K562 (cell line): Measurements from ENCODE around the gene AFDN. TPM values are rescaled to one million over a fixed set of nuclear protein-coding genes. Genes with fewer than 3 reads are reported as not detected.

Experiments used
- ATAC-seq: fragments of 200-7000 bp; cut with Tn5 transposase; 3 replicates; pipeline ENCODE4 v1.9.1; 2020; ENCODE audit warnings: moderate library complexity
- BruUV-seq: library from RNA; stranded (reverse); fragments of 400-500 nt; replicated peaks from 2 replicates; lab custom pipeline; 2021; lab: Mats Ljungman, UMichigan
- CTCF ChIA-PET: fragments of 300-600 bp; formaldehyde crosslinking; extraction: SDS; loops from one replicate; lab custom pipeline; 2021; ENCODE audit warnings: low intra/inter-chr PET ratio; lab: Yijun Ruan, JAX
- POLR2A ChIA-PET: fragments of 300-600, 350-650 bp; sonication (Branson Sonifier 250); formaldehyde crosslinking; extraction: SDS; loops from one replicate; lab custom pipeline; 2021; ENCODE audit warnings: antibody characterized with exemption, inconsistent platforms; lab: Yijun Ruan, JAX
- DNase-seq, 4 experiments: peaks; one replicate each; pipeline versions ENCODE4 v3.0.0 to v3.0.0-alpha.2; 2011 to 2018; ENCODE audit warnings: low spot score in 3 of 4, mixed read lengths in 3 of 4; ENCODE audit errors: extremely low read depth in 1 of 4
- FAIRE-seq: peaks from 2 replicates; lab custom pipeline; 2011; peaks lifted over from hg19 to GRCh38; lab: Jason Lieb, UNC
- H2AFZ ChIP-seq: 2 replicates; pipeline ENCODE4 v1.6.0; 2011; ENCODE audit warnings: low read depth, low read length, control low read depth, inconsistent platforms
- H3K27ac ChIP-seq: fragments of 200-600 bp; 3 replicates; pipeline ENCODE4 v1.8.0; 2011; ENCODE audit warnings: low read depth, mild to moderate bottlenecking, control low read depth, inconsistent platforms, low read length, moderate library complexity, mixed read lengths; ENCODE audit errors: extremely low read depth
- H3K27me3 ChIP-seq, 2 experiments: fragments of 300-600 bp in 1 of 2; 2 replicates in 1 of 2; 3 replicates in 1 of 2; pipeline versions ENCODE4 v1.6.0 to v1.8.0; 2011; ENCODE audit warnings: inconsistent platforms in 2 of 2, low read length in 2 of 2, mild to moderate bottlenecking in 1 of 2, mixed read lengths in 1 of 2, moderate library complexity in 1 of 2; ENCODE audit not compliant: control insufficient read depth in 2 of 2, insufficient read depth in 2 of 2
- H3K36me3 ChIP-seq: fragments of 300-600 bp; 3 replicates; pipeline ENCODE4 v1.8.0; 2011; ENCODE audit warnings: mild to moderate bottlenecking, low read length, inconsistent platforms; ENCODE audit not compliant: control insufficient read depth, insufficient read depth
- H3K4me1 ChIP-seq, 2 experiments: fragments of 200-600 bp in 1 of 2; replicated peaks in 1 of 2; 2 replicates in 1 of 2; 3 replicates in 1 of 2; pipeline versions ENCODE4 v1.5.1 to v1.8.0; 2011; ENCODE audit warnings: inconsistent platforms in 2 of 2, low read length in 2 of 2, mild to moderate bottlenecking in 1 of 2, mixed read lengths in 1 of 2, moderate library complexity in 1 of 2; ENCODE audit not compliant: control insufficient read depth in 2 of 2, insufficient read depth in 2 of 2
- H3K4me2 ChIP-seq: 2 replicates; pipeline ENCODE4 v1.6.1; 2011; ENCODE audit warnings: low read length, control low read depth, inconsistent platforms, mixed read lengths; ENCODE audit not compliant: insufficient read depth
- H3K4me3 ChIP-seq: fragments of 200-600 bp; sonication (generic), shearing (Covaris generic); 2 replicates; pipeline ENCODE4 v1.5.1; 2016; ENCODE audit warnings: control low read depth, inconsistent platforms
- H3K79me2 ChIP-seq: fragments of 200-600 bp; 3 replicates; pipeline ENCODE4 v1.8.0; 2011; ENCODE audit warnings: low read length, inconsistent platforms; ENCODE audit not compliant: control insufficient read depth, insufficient read depth
- H3K9ac ChIP-seq, 2 experiments: 2 replicates each; pipeline versions ENCODE4 v1.6.0 to v1.6.1; 2011; ENCODE audit warnings: low read depth in 2 of 2, low read length in 2 of 2, control low read depth in 1 of 2, inconsistent platforms in 1 of 2, mild to moderate bottlenecking in 1 of 2, mixed read lengths in 1 of 2; ENCODE audit not compliant: insufficient read depth in 1 of 2
- H3K9me1 ChIP-seq: one replicate; pipeline ENCODE4 v1.6.0; 2011; ENCODE audit warnings: inconsistent platforms, mild to moderate bottlenecking, low read length, moderate library complexity; ENCODE audit not compliant: control insufficient read depth, insufficient read depth
- H3K9me3 ChIP-seq: replicated peaks from 2 replicates; pipeline ENCODE4 v1.5.1; 2011; ENCODE audit warnings: low read depth, low read length, inconsistent platforms; ENCODE audit not compliant: control insufficient read depth, insufficient read depth
- H4K20me1 ChIP-seq: replicated peaks from 2 replicates; pipeline ENCODE4 v1.6.1; 2011; ENCODE audit warnings: low read length, inconsistent platforms, mixed read lengths; ENCODE audit not compliant: control insufficient read depth, insufficient read depth
- EGR1 ChIP-seq: fragments of 450-650 bp; conservative IDR thresholded peaks from 2 replicates; pipeline ENCODE4 v1.6.1; 2017; ENCODE audit warnings: mild to moderate bottlenecking
- GABPB2 ChIP-seq: fragments of 250-450 bp; sonication (Bioruptor Pico); conservative IDR thresholded peaks from 2 replicates; pipeline ENCODE4 v1.5.1; 2021; ENCODE audit warnings: mild to moderate bottlenecking
- KDM2B ChIP-seq: fragments of 250-450 bp; sonication (Bioruptor Pico); IDR thresholded peaks from 2 replicates; pipeline ENCODE4 v1.8.0; 2021; ENCODE audit warnings: mild to moderate bottlenecking, moderate library complexity
- KHSRP ChIP-seq: fragments of 450-650 bp; IDR thresholded peaks from 2 replicates; pipeline ENCODE4 v1.6.1; 2017
- KLF16 ChIP-seq: IDR thresholded peaks from 2 replicates; pipeline ENCODE4 v1.6.1; 2016; ENCODE audit warnings: antibody characterized with exemption
- MYBL2 ChIP-seq, 2 experiments: fragments of 450-650 bp in 1 of 2; sonication (generic) in 1 of 2; formaldehyde crosslinking in 1 of 2; IDR thresholded peaks; 2 replicates each; pipeline versions ENCODE4 v1.6.1 to v1.8.1; 2017 to 2022; ENCODE audit warnings: borderline replicate concordance in 1 of 2, inconsistent platforms in 1 of 2, low read depth in 1 of 2, mild to moderate bottlenecking in 1 of 2, missing genetic modification reagents in 1 of 2, moderate library complexity in 1 of 2
- POLR2AphosphoS5 ChIP-seq: IDR thresholded peaks from 2 replicates; pipeline ENCODE4 v1.6.1; 2011; ENCODE audit warnings: mild to moderate bottlenecking, low read depth, low read length, moderate library complexity; ENCODE audit not compliant: control insufficient read depth, insufficient read depth
- PPARD ChIP-seq: fragments of 250-450 bp; sonication (Bioruptor Pico); IDR thresholded peaks from 2 replicates; pipeline ENCODE4 v1.8.0; 2022; ENCODE audit warnings: inconsistent platforms, mild to moderate bottlenecking, moderate library complexity
- PTRF ChIP-seq: fragments of 450-650 bp; IDR thresholded peaks from 2 replicates; pipeline ENCODE4 v1.6.1; 2016; ENCODE audit warnings: mild to moderate bottlenecking, missing genetic modification characterization, missing compliant biosample characterization
- RHOXF2B ChIP-seq: fragments of 250-450 bp; sonication (Bioruptor Pico); conservative IDR thresholded peaks from 2 replicates; pipeline ENCODE4 v1.5.1; 2021
- TRIM24 ChIP-seq, 2 experiments: fragments of 450-650 bp; IDR thresholded peaks; 2 replicates each; pipeline ENCODE4 v1.6.1; 2016
- ZNF184 ChIP-seq: sonication (generic); formaldehyde crosslinking; IDR thresholded peaks from 2 replicates; pipeline ENCODE4 v1.5.0; 2020; ENCODE audit warnings: missing genetic modification reagents
- ZNF41 ChIP-seq: fragments of 250-450 bp; sonication (Bioruptor Pico); conservative IDR thresholded peaks from 2 replicates; pipeline ENCODE4 v1.4.0; 2020; ENCODE audit warnings: mild to moderate bottlenecking
- ZNF436 ChIP-seq: fragments of 250-450, 450-650 bp; sonication (Bioruptor Pico); formaldehyde crosslinking; IDR thresholded peaks from 2 replicates; pipeline ENCODE4 v1.7.0; 2020; ENCODE audit warnings: mild to moderate bottlenecking
- WGBS: fragments of 100-300 bp; shearing (Covaris generic); methylation state at CpG from one replicate; pipeline ENCODE4 v1.1.6; 2016; ENCODE audit warnings: low coverage, mixed read lengths; ENCODE audit not compliant: insufficient coverage; ENCODE audit errors: missing lambda C conversion rate; 5-methylcytosine and 5-hydroxymethylcytosine counted together
- in situ Hi-C: fragments of 300-500 bp; cut with MboI; formaldehyde crosslinking; loops from 4 replicates; pipeline ENCODE4 v1.15.0; 2018; ENCODE audit warnings: inconsistent platforms, mixed read lengths
- intact Hi-C: fragments of 100-400 bp; cut with micrococcal nuclease; formaldehyde crosslinking; loops from 2 replicates; pipeline ENCODE4 v1.14.2; 2022
- polyA plus RNA-seq, 8 experiments: library from polyadenylated mRNA; depleted of rRNA in 4 of 8; stranded (reverse) in 5 of 8; unstranded in 3 of 8; fragments of >200 nt; fragmentation: Nextera tagmentation in 2 of 8; fragmentation: Illumina TruSeq in 1 of 8; extraction: Ambion mirVana in 2 of 8; extraction: Trizol in 1 of 8; gene quantifications; 2 replicates each; pipeline versions ENCODE4 v1.2.1 to v1.2.3, GENCODE V29; 2011 to 2014; ENCODE audit warnings: inconsistent platforms in 1 of 8, missing spikeins in 1 of 8
- total RNA-seq, 7 experiments: library from RNA; depleted of rRNA in 6 of 7; stranded (reverse); fragments of >200 nt in 6 of 7; fragmentation: Illumina TruSeq in 2 of 7; extraction: Trizol in 2 of 7; gene quantifications; 2 replicates each; pipeline versions ENCODE4 v1.2.1 to v1.2.3, GENCODE V29; 2011 to 2021; ENCODE audit warnings: low replicate concordance in 1 of 7
- TF ChIP-seq, protein P1 (sequence below): IDR thresholded peaks from 2 replicates; pipeline ENCODE4 v1.6.1; 2016; ENCODE audit warnings: missing genetic modification characterization, missing compliant biosample characterization
- TF ChIP-seq, protein P2 (sequence below): sonication (generic); formaldehyde crosslinking; IDR thresholded peaks from 2 replicates; pipeline ENCODE4 v1.8.1; 2023; ENCODE audit warnings: mild to moderate bottlenecking, missing genetic modification reagents

The AFDN gene
- total and polyA plus RNA-seq, 9 of the 15 experiments (the other 6 are each of a cell fraction or from before 2014, with no cell fraction given), result 7.2 to 129 (median 105) TPM

- Histone ChIP-seq H3K9ac (no peak overlapping the region), H4K20me1 (no peaks in the 10 kb centered on the region), H3K4me3 (no peak overlapping the region), H3K9me3 (peaks cover 6% of the 10 kb centered on the region; the same call in 1 of the 2 replicates), H2AFZ (no peak overlapping the region), H3K4me2 (no peak overlapping the region), H3K4me1 (no peaks in the 10 kb centered on the region), H3K27ac (no peak overlapping the region), H3K79me2 (no peaks in the 10 kb centered on the region), H3K9me1 (no peaks in the 10 kb centered on the region), H3K36me3 (no peaks in the 10 kb centered on the region), H3K27me3 (peaks cover 38 to 44% of the 10 kb centered on the region in 2 experiments)
- intact Hi-C loops (no loop called here), in situ Hi-C loops (no loop called here)
- DNase-seq, result no peak
- ChIA-PET POLR2A (no interaction called here), CTCF (no interaction called here)
- TF ChIP-seq PTRF (tag) (no peak), EGR1 (no peak), PPARD (CRISPR knock-in tag) (no peak), MYBL2 (IDR thresholded peaks at IDR 0.05; ENCODE audit: low read depth) (no peak), MYBL2 (CRISPR knock-in tag; IDR thresholded peaks at IDR 0.05; ENCODE audit: borderline replicate concordance) (no peak), ZNF436 (CRISPR knock-in tag) (no peak), KHSRP (no peak), ZNF41 (CRISPR knock-in tag) (no peak), ZNF184 (no peak), KLF16 (no peak), POLR2AphosphoS5 (no peak), RHOXF2B (CRISPR knock-in tag) (no peak), KDM2B (no peak), TRIM24 (IDR thresholded peaks at IDR 0.05) (no peak), GABPB2 (CRISPR knock-in tag) (no peak)
- TF ChIP-seq, protein P1, sequence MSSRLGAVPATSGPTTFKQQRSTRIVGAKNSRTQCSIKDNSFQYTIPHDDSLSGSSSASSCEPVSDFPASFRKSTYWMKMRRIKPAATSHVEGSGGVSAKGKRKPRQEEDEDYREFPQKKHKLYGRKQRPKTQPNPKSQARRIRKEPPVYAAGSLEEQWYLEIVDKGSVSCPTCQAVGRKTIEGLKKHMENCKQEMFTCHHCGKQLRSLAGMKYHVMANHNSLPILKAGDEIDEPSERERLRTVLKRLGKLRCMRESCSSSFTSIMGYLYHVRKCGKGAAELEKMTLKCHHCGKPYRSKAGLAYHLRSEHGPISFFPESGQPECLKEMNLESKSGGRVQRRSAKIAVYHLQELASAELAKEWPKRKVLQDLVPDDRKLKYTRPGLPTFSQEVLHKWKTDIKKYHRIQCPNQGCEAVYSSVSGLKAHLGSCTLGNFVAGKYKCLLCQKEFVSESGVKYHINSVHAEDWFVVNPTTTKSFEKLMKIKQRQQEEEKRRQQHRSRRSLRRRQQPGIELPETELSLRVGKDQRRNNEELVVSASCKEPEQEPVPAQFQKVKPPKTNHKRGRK (tag), result no peak
- TF ChIP-seq, protein P2, sequence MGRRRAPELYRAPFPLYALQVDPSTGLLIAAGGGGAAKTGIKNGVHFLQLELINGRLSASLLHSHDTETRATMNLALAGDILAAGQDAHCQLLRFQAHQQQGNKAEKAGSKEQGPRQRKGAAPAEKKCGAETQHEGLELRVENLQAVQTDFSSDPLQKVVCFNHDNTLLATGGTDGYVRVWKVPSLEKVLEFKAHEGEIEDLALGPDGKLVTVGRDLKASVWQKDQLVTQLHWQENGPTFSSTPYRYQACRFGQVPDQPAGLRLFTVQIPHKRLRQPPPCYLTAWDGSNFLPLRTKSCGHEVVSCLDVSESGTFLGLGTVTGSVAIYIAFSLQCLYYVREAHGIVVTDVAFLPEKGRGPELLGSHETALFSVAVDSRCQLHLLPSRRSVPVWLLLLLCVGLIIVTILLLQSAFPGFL (CRISPR knock-in tag), result no peak
- ATAC-seq, result no peak
- BruUV-seq, result no TSS peak
- FAIRE-seq, result no peak
- WGBS, result 2% methylated on average over 18 of the region's 18 CpGs
Observed at GRCh38 chr6:168016721-168017525, 190.2 kb downstream of the AFDN start.
